B cell (primary cell): Measurements from ENCODE around the gene CASP2. TPM values are rescaled to one million over a fixed set of nuclear protein-coding genes. Genes with fewer than 3 reads are reported as not detected.

Experiments used
- ATAC-seq: fragments of 200-7000 bp; cut with Tn5 transposase; one replicate; pipeline ENCODE4 v1.10.0; 2021; ENCODE audit warnings: low read depth, mild to moderate bottlenecking, moderate number of reproducible peaks, moderate library complexity
- CTCF ChIA-PET: fragments of 350-600 bp; sonication (Branson Sonifier 250); formaldehyde crosslinking; loops from one replicate; lab custom pipeline; 2021; ENCODE audit warnings: antibody characterized with exemption, inconsistent platforms; lab: Charles Lee
- POLR2A ChIA-PET: fragments of 350-600 bp; sonication (Branson Sonifier 250); formaldehyde crosslinking; loops from one replicate; lab custom pipeline; 2021; ENCODE audit warnings: antibody characterized with exemption; lab: Charles Lee
- DNase-seq: peaks from one replicate; pipeline ENCODE4 v3.0.0; 2013
- H2AFZ ChIP-seq: 2 replicates; pipeline ENCODE4 v1.6.1; 2012; ENCODE audit warnings: mild to moderate bottlenecking, low read depth, low read length; ENCODE audit not compliant: insufficient read depth, poor library complexity, severe bottlenecking
- H3K27ac ChIP-seq, 2 donors: 1 replicate in 1 of 2; 2 replicates in 1 of 2; pipeline ENCODE4 v1.5.1; 2012 to 2013; ENCODE audit warnings: low read length in 2 of 2, mild to moderate bottlenecking in 2 of 2, moderate library complexity in 1 of 2
- H3K27me3 ChIP-seq, 4 experiments: fragments of 200-600 bp in 1 of 4; sonication (generic) in 1 of 4; replicated peaks in 1 of 4; 1 replicate in 2 of 4; 2 replicates in 2 of 4; pipeline versions ENCODE4 v1.6.1 to v1.7.0; 2013 to 2016; ENCODE audit warnings: low read length in 3 of 4, mild to moderate bottlenecking in 2 of 4, mixed read lengths in 1 of 4, moderate library complexity in 1 of 4; ENCODE audit not compliant: insufficient read depth in 4 of 4, control insufficient read depth in 3 of 4; ENCODE audit errors: control extremely low read depth in 1 of 4
- H3K36me3 ChIP-seq, 2 experiments: replicated peaks in 1 of 2; 1 replicate in 1 of 2; 2 replicates in 1 of 2; pipeline versions ENCODE4 v1.6.1 to v1.7.1; 2013; ENCODE audit warnings: low read length in 1 of 2; ENCODE audit not compliant: insufficient read depth in 2 of 2, control insufficient read depth in 1 of 2; ENCODE audit errors: control extremely low read depth in 1 of 2, extremely low read depth in 1 of 2
- H3K4me1 ChIP-seq, 2 donors: fragments of 200-600 bp in 1 of 2; sonication (generic) in 1 of 2; 1 replicate in 1 of 2; 2 replicates in 1 of 2; pipeline versions ENCODE4 v1.5.1 to v1.6.1; 2013 to 2017; ENCODE audit warnings: low read length in 2 of 2; ENCODE audit not compliant: control insufficient read depth in 2 of 2, insufficient read depth in 2 of 2
- H3K4me2 ChIP-seq: replicated peaks from 2 replicates; pipeline ENCODE3; 2012; ENCODE audit warnings: mild to moderate bottlenecking, low read depth, low read length; ENCODE audit not compliant: poor library complexity, severe bottlenecking
- H3K4me3 ChIP-seq, 5 experiments: fragments of 200-600 bp in 1 of 5; sonication (generic) in 1 of 5; 1 replicate in 3 of 5; 2 replicates in 2 of 5; pipeline versions ENCODE4 v1.5.1 to v1.7.0; 2011 to 2016; ENCODE audit warnings: low read length in 4 of 5, mild to moderate bottlenecking in 4 of 5, low read depth in 2 of 5, control low read depth in 1 of 5, moderate library complexity in 1 of 5; ENCODE audit not compliant: insufficient read depth in 1 of 5; ENCODE audit errors: control extremely low read depth in 1 of 5, extremely low read depth in 1 of 5
- H3K79me2 ChIP-seq: fragments of 200-600 bp; sonication (generic); one replicate; pipeline ENCODE4 v1.6.0; 2016; ENCODE audit warnings: low read length; ENCODE audit not compliant: control insufficient read depth, insufficient read depth
- H3K9ac ChIP-seq: fragments of 200-600 bp; sonication (generic); 2 replicates; pipeline ENCODE4 v1.6.1; 2017; ENCODE audit warnings: mild to moderate bottlenecking, low read length, moderate library complexity
- H3K9me3 ChIP-seq, 3 donors: one replicate each; pipeline versions ENCODE4 v1.6.1 to v1.7.1; 2013; ENCODE audit warnings: low read length in 2 of 3; ENCODE audit not compliant: control insufficient read depth in 2 of 3, insufficient read depth in 1 of 3; ENCODE audit errors: control extremely low read depth in 1 of 3
- H4K20me1 ChIP-seq: 2 replicates; pipeline ENCODE4 v1.6.0; 2012; ENCODE audit warnings: mild to moderate bottlenecking, low read length; ENCODE audit not compliant: insufficient read depth, control insufficient read depth, poor library complexity, severe bottlenecking
- H3K27ac Mint-ChIP-seq: one replicate; pipeline ENCODE4 v1.8.0; 2021; ENCODE audit warnings: mixed read lengths
- H3K27me3 Mint-ChIP-seq: one replicate; pipeline ENCODE4 v1.8.0; 2021; ENCODE audit warnings: mixed read lengths
- H3K4me1 Mint-ChIP-seq: one replicate; pipeline ENCODE4 v1.8.0; 2021; ENCODE audit warnings: mixed read lengths
- H3K4me3 Mint-ChIP-seq: one replicate; pipeline ENCODE4 v1.8.0; 2021; ENCODE audit warnings: mixed read lengths
- H3K9me3 Mint-ChIP-seq: one replicate; pipeline ENCODE4 v1.8.0; 2022; ENCODE audit warnings: mixed read lengths; ENCODE audit not compliant: insufficient read depth
- EZH2 ChIP-seq: IDR thresholded peaks from 2 replicates; pipeline ENCODE4 v1.6.1; 2012; ENCODE audit warnings: borderline replicate concordance, low read depth, mild to moderate bottlenecking, moderate library complexity, low read length; ENCODE audit not compliant: insufficient read depth, poor library complexity, severe bottlenecking
- WGBS: methylation state at CpG from one replicate; pipeline ENCODE4 v1.1.5; 2013; ENCODE audit warnings: missing lambda C conversion rate; ENCODE audit not compliant: insufficient coverage; 5-methylcytosine and 5-hydroxymethylcytosine counted together
- intact Hi-C: fragments of 100-400 bp; cut with micrococcal nuclease; formaldehyde crosslinking; loops from one replicate; pipeline ENCODE4 v1.10.0; 2022
- polyA plus RNA-seq: library from polyadenylated mRNA; depleted of rRNA; stranded (reverse); fragments of >200 nt; gene quantifications from 2 replicates; pipeline ENCODE4 v1.2.3, GENCODE V29; 2012
- total RNA-seq, 2 donors: library from RNA; stranded (reverse); fragments of 120-200 nt in 1 of 2; gene quantifications; 1 replicate in 1 of 2; 2 replicates in 1 of 2; pipeline versions ENCODE4 v1.2.3 to v1.2.4, GENCODE V29; 2013 to 2022
- TF ChIP-seq, protein P1 (sequence below): fragments of 200-600 bp; IDR thresholded peaks from one replicate; pipeline ENCODE4 v1.8.0; 2022; ENCODE audit warnings: antibody characterized with exemption, mild to moderate bottlenecking

Gene CASP2
- total and polyA plus RNA-seq, 2 donors (not counting 1 experiment from before 2014, with no cell fraction given), result 29.2 to 66.5 TPM

DNA sequence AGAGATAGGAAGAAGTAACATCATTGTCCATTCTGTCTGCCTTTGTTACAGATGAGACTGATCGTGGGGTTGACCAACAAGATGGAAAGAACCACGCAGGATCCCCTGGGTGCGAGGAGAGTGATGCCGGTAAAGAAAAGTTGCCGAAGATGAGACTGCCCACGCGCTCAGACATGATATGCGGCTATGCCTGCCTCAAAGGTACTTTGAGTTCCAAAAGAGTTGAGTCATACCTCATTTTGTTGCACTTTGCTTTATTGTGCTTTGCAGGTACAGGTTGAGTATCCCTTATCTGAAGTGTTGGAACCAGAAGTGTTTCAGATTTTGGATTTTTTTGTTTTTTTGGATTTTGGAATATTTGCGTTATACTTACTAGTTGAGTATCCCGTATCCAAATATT, 15.6 kb downstream of the CASP2 start:
- POLR2A ChIA-PET, result no interaction called here

DNA sequence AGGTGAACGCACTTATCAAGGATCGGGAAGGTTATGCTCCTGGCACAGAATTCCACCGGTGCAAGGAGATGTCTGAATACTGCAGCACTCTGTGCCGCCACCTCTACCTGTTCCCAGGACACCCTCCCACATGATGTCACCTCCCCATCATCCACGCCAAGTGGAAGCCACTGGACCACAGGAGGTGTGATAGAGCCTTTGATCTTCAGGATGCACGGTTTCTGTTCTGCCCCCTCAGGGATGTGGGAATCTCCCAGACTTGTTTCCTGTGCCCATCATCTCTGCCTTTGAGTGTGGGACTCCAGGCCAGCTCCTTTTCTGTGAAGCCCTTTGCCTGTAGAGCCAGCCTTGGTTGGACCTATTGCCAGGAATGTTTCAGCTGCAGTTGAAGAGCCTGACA, 16.8 kb downstream of the CASP2 start:
- Mint-ChIP-seq H3K4me3 (no peak overlapping the region), H3K27ac (no peak overlapping the region), H3K27me3 (no peaks in the 10 kb centered on the region), H3K4me1 (peaks cover 6% of the 10 kb centered on the region), H3K9me3 (no peaks in the 10 kb centered on the region)
- Histone ChIP-seq H3K4me3 (no peak overlapping the region), H3K27me3 (no peaks in the 10 kb centered on the region), H2AFZ (no peak overlapping the region), H3K36me3 (peaks cover 12 to 81% of the 10 kb centered on the region in 2 experiments), H4K20me1 (peaks cover 22% of the 10 kb centered on the region), H3K27ac (no peak overlapping the region), H3K9me3 (peaks cover 0 to 3% (median 0%) of the 10 kb centered on the region in 3 donors), H3K79me2 (peaks cover 9% of the 10 kb centered on the region), H3K9ac (no peak overlapping the region), H3K4me2 (no peak overlapping the region), H3K4me1 (no peaks in the 10 kb centered on the region)
- 90% methylated on average over 5 of the region's 6 CpGs for WGBS
- ATAC-seq (no peak), DNase-seq (no peak)
- ChIA-PET CTCF (interaction anchor here (0.6 to 3.8 kb wide), 9 partner anchors 9 to 674 kb away, joined by 3 to 36 read pairs (median 3); partner anchors contain the start of gene CASP2), POLR2A (no interaction called here)
- intact Hi-C loops, result loop anchor here (1.0 to 5.0 kb wide), 2 partner anchors 43 to 65 kb away; partner anchors contain the start of gene GSTK1
- no peak for TF ChIP-seq EZH2
- TF ChIP-seq, protein P1, sequence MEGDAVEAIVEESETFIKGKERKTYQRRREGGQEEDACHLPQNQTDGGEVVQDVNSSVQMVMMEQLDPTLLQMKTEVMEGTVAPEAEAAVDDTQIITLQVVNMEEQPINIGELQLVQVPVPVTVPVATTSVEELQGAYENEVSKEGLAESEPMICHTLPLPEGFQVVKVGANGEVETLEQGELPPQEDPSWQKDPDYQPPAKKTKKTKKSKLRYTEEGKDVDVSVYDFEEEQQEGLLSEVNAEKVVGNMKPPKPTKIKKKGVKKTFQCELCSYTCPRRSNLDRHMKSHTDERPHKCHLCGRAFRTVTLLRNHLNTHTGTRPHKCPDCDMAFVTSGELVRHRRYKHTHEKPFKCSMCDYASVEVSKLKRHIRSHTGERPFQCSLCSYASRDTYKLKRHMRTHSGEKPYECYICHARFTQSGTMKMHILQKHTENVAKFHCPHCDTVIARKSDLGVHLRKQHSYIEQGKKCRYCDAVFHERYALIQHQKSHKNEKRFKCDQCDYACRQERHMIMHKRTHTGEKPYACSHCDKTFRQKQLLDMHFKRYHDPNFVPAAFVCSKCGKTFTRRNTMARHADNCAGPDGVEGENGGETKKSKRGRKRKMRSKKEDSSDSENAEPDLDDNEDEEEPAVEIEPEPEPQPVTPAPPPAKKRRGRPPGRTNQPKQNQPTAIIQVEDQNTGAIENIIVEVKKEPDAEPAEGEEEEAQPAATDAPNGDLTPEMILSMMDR, result no peak

More for the DNA sequence above, 15.6 kb downstream of the CASP2 start:
- Histone ChIP-seq H3K4me1 (no peaks in the 10 kb centered on the region), H3K27ac (no peak overlapping the region), H3K27me3 (no peaks in the 10 kb centered on the region), H3K4me3 (no peak overlapping the region), H4K20me1 (peaks cover 31% of the 10 kb centered on the region), H3K36me3 (peaks cover 11 to 90% of the 10 kb centered on the region in 2 experiments), H3K4me2 (no peak overlapping the region), H2AFZ (no peak overlapping the region), H3K79me2 (peaks cover 9% of the 10 kb centered on the region), H3K9me3 (no peaks in the 10 kb centered on the region), H3K9ac (no peak overlapping the region)
- Mint-ChIP-seq H3K27me3 (no peaks in the 10 kb centered on the region), H3K27ac (no peak overlapping the region), H3K4me3 (no peak overlapping the region), H3K4me1 (peaks cover 13% of the 10 kb centered on the region), H3K9me3 (no peaks in the 10 kb centered on the region)
- DNase-seq (no peak), ATAC-seq (no peak)
- CTCF ChIA-PET, result interaction anchor here (3.8 kb wide), 1 partner anchor 63 kb away, joined by 36 read pairs; no protein-coding TSS in a partner anchor
- TF ChIP-seq, protein P1, result no peak
- no peak for TF ChIP-seq EZH2
- intact Hi-C loops, result loop anchor here (5.0 kb wide), 1 partner anchor 41 kb away; the partner anchor contains the start of gene GSTK1
- WGBS, result 98% methylated on average over 8 of the region's 10 CpGs
